ENCODE data around the gene SLC12A6. TPM values are rescaled to one million over a fixed set of nuclear protein-coding genes. Genes with fewer than 3 reads are reported as not detected.
"Not testable (repeated sequence)": the region's sequence is repeated elsewhere in the genome, so short reads cannot be mapped to it uniquely, and the experiment has no call there.

Gene SLC12A6
- total RNA-seq, 4 donors from 2014 or later = 26.9 to 36.9 (median 32.6) TPM

DNA sequence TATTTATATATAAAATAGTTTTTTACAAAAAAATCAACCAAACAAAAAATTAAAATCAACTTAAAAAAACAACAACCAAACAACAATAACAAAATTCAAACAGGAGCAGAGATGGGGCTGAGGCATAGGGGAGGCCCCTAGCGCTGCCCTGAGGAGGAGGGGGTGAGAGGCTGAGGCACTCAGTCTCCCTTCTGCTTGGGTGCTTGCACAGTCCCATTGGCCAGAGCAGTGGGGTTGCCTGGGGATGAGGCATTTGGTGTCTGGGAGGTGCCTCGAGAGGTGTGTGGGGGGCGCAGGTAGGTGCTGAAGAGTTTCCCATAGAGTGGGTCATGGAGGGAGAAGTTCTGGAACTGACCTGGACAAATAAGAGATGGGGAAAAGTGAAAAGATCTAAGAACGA lies 21.4 kb upstream of the SLC12A6 start:
- Histone ChIP-seq H3K36me3 (peaks cover 0 to 97% (median 0%) of the 10 kb centered on the region in 3 donors), H3K4me1 (no peaks in the 10 kb centered on the region), H3K27ac (no peak overlapping the region), H3K9me3 (no peaks in the 10 kb centered on the region), H3K27me3 (no peaks in the 10 kb centered on the region), H3K4me3 (no peak overlapping the region)
- DNase-seq (ENCODE audit: low spot score in 2 of 2) = no peak
- WGBS, 2 donors = 89 to 94% methylated on average over 4 of the region's 4 CpGs
- TF ChIP-seq EP300 (IDR thresholded peaks at IDR 0.05) (no peak), POLR2A (IDR thresholded peaks at IDR 0.05) (no peak)
- TF ChIP-seq, protein P1, sequence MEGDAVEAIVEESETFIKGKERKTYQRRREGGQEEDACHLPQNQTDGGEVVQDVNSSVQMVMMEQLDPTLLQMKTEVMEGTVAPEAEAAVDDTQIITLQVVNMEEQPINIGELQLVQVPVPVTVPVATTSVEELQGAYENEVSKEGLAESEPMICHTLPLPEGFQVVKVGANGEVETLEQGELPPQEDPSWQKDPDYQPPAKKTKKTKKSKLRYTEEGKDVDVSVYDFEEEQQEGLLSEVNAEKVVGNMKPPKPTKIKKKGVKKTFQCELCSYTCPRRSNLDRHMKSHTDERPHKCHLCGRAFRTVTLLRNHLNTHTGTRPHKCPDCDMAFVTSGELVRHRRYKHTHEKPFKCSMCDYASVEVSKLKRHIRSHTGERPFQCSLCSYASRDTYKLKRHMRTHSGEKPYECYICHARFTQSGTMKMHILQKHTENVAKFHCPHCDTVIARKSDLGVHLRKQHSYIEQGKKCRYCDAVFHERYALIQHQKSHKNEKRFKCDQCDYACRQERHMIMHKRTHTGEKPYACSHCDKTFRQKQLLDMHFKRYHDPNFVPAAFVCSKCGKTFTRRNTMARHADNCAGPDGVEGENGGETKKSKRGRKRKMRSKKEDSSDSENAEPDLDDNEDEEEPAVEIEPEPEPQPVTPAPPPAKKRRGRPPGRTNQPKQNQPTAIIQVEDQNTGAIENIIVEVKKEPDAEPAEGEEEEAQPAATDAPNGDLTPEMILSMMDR (IDR thresholded peaks at IDR 0.05) = no peak

DNA sequence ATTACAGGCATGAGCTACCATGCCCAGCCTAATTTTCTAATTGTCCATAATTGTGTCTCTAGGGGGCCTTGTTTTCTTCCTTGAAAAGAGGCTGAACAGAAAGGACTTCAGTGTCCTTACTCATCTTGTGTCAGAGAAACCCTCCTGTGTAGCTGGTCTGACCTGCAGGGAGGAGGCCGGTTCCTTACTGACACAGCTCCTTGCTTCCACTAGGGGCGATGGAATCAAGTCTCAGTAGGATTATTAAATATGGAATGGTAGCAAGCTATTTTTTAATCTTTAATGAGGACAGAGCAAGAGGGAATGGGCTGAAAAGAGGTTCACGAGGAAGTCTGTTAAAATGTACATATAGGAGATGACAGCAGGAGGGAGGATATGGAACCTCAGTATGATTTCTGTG lies 20.8 kb upstream of the SLC12A6 start:
- Histone ChIP-seq H3K9me3 (no peaks in the 10 kb centered on the region), H3K36me3 (peaks cover 0 to 91% (median 0%) of the 10 kb centered on the region in 3 donors), H3K4me3 (no peak overlapping the region), H3K27ac (no peak overlapping the region), H3K4me1 (no peaks in the 10 kb centered on the region), H3K27me3 (no peaks in the 10 kb centered on the region)
- DNase-seq (ENCODE audit: low spot score in 2 of 2) = no peak
- WGBS, 2 donors = 68 to 73% methylated on average over 3 of the region's 3 CpGs
- TF ChIP-seq EP300 (IDR thresholded peaks at IDR 0.05) (no peak), POLR2A (IDR thresholded peaks at IDR 0.05) (no peak)
- TF ChIP-seq, protein P1 (IDR thresholded peaks at IDR 0.05) = no peak

DNA sequence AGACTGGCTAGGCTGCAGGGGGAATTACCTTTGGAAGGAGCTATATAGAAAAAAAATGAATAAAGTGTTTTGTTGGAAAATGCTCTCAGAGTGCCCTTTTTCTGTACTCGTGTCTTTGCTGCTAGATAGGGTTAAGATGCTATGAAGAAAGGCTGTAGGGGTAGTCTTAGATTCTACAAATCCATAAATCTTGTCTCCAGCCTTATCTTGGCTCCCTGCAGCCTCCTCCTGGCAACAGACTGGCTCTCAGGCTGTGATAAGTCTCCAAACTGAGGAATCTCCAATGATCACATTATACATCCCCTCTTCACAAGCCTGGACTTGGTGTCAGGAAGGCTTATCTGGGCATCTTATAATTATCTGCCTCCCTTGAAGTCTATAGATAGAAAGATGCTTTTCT lies 20.1 kb upstream of the SLC12A6 start:
- WGBS, 2 donors = 76 to 81% methylated on average over 1 of the region's 1 CpG
- Histone ChIP-seq H3K36me3 (peaks cover 0 to 84% (median 0%) of the 10 kb centered on the region in 3 donors), H3K27ac (no peak overlapping the region), H3K9me3 (no peaks in the 10 kb centered on the region), H3K4me1 (no peaks in the 10 kb centered on the region), H3K27me3 (no peaks in the 10 kb centered on the region), H3K4me3 (no peak overlapping the region)
- no peak for TF ChIP-seq EP300 (IDR thresholded peaks at IDR 0.05)
- no peak for TF ChIP-seq POLR2A (IDR thresholded peaks at IDR 0.05)
- TF ChIP-seq, protein P1 (IDR thresholded peaks at IDR 0.05) = no peak
- no peak for DNase-seq (ENCODE audit: low spot score in 2 of 2)

DNA sequence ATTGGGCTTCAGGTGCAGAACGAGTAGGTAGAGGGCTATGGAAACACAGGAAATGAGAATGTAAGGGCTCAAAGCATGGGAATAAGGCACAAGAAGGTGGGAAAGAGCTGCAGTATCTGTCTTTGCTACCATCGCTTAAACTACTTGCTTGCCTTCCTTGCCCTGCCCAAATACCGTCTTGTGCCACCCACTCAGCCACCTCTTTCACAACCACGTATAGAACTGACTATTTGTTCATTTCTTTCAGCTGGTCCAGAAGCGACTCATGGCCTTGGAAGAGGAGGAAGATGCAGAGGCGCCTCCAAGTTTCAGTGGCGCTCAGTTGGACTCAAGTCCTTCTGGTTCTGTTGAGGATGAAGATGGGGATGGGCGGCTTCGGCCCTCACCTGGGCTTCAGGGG lies 17.7 kb upstream of the SLC12A6 start:
- Histone ChIP-seq H3K4me1 (no peaks in the 10 kb centered on the region), H3K4me3 (no peak overlapping the region), H3K27ac (no peak overlapping the region), H3K27me3 (no peaks in the 10 kb centered on the region), H3K36me3 (peaks cover 0 to 61% (median 0%) of the 10 kb centered on the region in 3 donors), H3K9me3 (no peaks in the 10 kb centered on the region)
- TF ChIP-seq, protein P1 (IDR thresholded peaks at IDR 0.05) = no peak
- TF ChIP-seq EP300 (IDR thresholded peaks at IDR 0.05) = no peak
- no peak for TF ChIP-seq POLR2A (IDR thresholded peaks at IDR 0.05)
- 80 to 82% methylated on average over 9 of the region's 9 CpGs for WGBS, 2 donors
- no peak for DNase-seq (ENCODE audit: low spot score in 2 of 2)

DNA sequence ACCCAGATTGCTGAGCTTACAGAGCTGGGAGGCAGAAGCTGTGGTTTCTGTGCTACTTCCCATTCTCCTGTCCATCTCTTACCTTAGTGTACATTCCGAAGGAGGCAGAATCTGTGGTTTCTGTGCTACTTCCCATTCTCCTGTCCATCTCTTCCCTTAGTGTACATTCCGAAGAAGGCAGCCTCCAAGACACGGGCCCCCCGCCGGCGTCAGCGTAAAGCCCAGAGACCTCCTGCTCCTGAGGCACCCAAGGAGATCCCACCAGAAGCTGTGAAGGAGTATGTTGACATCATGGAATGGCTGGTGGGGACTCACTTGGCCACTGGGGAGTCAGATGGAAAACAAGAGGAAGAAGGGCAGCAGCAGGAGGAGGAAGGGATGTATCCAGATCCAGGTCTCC lies 16.7 kb upstream of the SLC12A6 start:
- no peak for DNase-seq (ENCODE audit: low spot score in 2 of 2)
- no peak overlapping the region for H3K4me3 ChIP-seq
- TF ChIP-seq EP300 (IDR thresholded peaks at IDR 0.05) = no peak
- no peaks in the 10 kb centered on the region for H3K4me1 ChIP-seq
- H3K27ac ChIP-seq = no peak overlapping the region
- WGBS, 2 donors = 91 to 97% methylated on average over 7 of the region's 7 CpGs
- peaks cover 0 to 52% (median 0%) of the 10 kb centered on the region in 3 donors for H3K36me3 ChIP-seq
- H3K9me3 ChIP-seq = no peaks in the 10 kb centered on the region
- H3K27me3 ChIP-seq = no peaks in the 10 kb centered on the region

DNA sequence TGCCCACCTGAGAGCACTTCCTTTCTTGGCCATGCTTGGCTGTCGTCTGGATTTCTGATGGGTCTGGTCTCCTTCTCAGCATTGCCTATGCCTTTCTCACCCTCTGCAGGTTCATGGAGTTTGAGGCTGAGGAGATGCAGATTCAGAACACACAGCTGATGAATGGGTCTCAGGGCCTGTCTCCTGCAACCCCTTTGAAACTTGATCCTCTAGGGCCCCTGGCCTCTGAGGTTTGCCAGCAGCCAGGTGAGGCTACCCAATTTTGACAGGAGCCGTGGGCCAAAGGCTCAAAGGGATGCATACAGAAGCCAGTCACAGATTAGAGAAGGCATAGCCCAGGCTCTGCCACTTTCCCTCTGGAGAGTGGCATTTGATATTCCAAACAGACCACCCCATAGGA lies 16.0 kb upstream of the SLC12A6 start:
- no peak overlapping the region for H3K27ac ChIP-seq
- H3K36me3 ChIP-seq = peaks cover 0 to 45% (median 0%) of the 10 kb centered on the region in 3 donors
- no peak for DNase-seq (ENCODE audit: low spot score in 2 of 2)
- no peaks in the 10 kb centered on the region for H3K27me3 ChIP-seq
- no peak overlapping the region for H3K4me3 ChIP-seq
- WGBS, 2 donors = 57 to 58% methylated on average over 2 of the region's 2 CpGs
- TF ChIP-seq, protein P1 (IDR thresholded peaks at IDR 0.05) = no peak
- no peak for TF ChIP-seq POLR2A (IDR thresholded peaks at IDR 0.05)
- no peak for TF ChIP-seq EP300 (IDR thresholded peaks at IDR 0.05)
- no peaks in the 10 kb centered on the region for H3K9me3 ChIP-seq
- H3K4me1 ChIP-seq = no peaks in the 10 kb centered on the region

DNA sequence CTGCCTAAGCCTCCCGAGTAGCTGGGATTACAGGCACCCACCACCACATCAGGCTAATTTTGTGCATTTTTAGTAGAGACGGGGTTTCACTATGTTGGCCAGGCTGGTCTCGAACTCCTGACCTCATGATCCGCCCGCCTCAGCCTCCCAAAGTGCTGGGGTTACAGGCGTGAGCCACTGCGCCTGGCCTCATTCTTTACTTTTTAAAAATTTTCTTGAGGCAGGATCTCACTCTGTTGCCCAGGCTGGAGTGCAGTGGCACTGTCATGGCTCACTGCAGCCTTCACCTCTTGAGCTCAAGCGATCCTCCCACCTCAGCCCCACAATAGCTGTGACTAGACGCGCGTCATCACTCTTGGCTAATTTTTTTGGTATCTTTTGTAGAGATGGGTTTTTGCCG lies 15.4 kb upstream of the SLC12A6 start:
- H3K27me3 ChIP-seq; DNase-seq (ENCODE audit: low spot score in 2 of 2); H3K4me3 ChIP-seq; H3K9me3 ChIP-seq; H3K27ac ChIP-seq; H3K4me1 ChIP-seq: not testable (repeated sequence)
- WGBS, 2 donors = 88 to 94% methylated on average over 12 of the region's 12 CpGs
- H3K36me3 ChIP-seq = peaks cover 0 to 39% (median 0%) of the 10 kb centered on the region in 3 donors

Measured in tibial nerve (tissue), 4 donors.